NCI-H2196 treated with DMSO at 0.1 percent for 48 hours (cell line): ENCODE results near the gene QSOX1.
A peak's percentile ranks its signal among the peaks of the same experiment; 100 is the strongest.

ENCODE experiments used
- DNase-seq: peaks from one replicate; lab custom pipeline; 2025; ENCODE audit not compliant: unreplicated experiment; lab: John Stamatoyannopoulos, UW

QSOX1 gene

DNA sequence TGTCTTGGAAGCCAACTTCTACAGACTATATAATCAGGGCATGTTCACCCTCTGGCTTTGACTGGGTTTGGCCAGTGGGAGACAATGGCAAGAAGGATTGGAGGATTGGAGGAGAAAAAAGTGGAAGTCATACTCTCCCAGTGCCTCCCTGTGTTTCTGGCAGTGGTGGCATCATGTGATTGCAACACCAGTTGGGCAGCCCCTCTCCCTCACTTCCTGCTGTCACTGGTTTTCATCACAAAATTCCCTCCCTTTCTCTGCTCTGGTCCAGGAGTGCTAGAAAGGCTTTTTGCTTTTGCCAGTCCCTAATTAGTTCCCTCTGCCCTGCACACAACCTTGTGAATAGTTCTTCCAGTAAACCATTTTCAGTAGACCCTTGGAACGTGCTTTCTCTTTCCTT lies 3.7 kb upstream of the QSOX1 start:
- no peak for DNase-seq

DNA sequence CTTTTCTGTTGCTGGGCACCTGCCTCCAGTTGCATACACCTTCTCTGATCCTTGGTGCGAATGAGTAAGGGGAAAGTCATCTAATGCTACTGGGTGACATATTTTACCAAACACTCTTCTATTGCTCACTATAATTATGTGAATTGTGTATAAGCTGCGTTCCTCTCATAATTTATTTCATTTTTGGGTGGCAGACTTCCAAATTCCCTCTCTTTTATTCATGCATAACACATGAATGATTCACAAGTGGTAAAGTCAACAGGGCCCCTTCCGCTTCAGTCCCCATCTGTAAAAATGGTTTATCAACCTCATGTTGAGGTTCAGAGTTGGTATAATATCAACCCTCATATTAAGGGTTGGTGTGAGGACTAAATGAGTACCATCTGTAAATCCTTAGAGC lies 3.2 kb upstream of the QSOX1 start:
- no peak for DNase-seq

DNA sequence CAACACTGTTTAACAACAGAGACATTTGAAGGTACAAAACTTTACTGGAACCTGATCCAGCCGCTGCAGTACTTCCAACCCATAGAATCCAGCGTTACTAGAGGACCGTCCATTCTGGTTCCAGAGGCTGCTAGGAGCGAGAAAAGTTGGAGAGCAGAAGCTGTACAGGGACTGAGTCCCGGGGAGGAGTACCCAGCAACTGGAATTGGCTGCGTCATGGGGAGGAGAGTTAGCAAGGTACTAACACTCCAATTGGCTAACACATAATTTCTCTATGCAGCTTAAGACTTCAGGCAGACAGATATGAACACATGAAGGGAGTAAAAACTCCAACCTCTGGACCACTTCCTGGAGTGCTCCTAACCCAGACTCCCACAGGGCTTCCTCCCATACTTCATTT lies 2.1 kb upstream of the QSOX1 start:
- DNase-seq = no peak

DNA sequence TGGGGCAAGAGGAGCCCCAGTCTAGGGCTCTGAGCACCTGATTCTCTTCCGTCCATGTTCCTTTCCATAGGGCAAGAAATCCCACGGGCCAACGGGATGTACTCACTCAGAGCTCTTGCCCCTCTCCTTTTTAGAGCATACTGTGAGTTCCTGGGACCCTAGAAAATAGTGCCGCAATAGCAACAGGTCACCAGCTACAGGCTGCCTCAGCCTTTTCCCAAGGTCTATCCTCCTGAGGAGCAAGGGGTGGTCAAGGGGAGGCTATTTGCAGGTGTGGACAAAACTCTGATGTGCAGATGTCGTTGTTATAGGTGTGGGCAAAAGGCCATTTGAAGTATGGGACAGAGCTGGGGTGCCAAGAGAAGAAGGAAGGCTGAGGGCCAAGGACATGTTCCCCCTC lies 1.6 kb upstream of the QSOX1 start:
- no peak for DNase-seq

DNA sequence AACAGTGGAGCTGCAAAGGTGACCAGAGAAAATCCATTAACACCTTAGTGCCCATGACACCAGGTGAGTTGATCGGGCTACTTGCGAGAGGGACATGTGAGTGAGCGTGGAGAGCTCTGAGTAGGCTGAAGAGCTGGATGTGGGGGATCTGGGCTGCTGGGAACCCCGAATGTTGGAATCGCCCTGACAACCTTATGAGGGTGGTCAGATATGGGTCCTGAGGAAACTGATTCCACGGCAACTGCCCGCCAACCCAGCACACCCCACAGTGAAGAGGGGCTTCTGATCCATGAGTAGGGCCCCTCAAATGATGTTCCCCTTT lies 705 bp upstream of the QSOX1 start:
- DNase-seq = no peak

DNA sequence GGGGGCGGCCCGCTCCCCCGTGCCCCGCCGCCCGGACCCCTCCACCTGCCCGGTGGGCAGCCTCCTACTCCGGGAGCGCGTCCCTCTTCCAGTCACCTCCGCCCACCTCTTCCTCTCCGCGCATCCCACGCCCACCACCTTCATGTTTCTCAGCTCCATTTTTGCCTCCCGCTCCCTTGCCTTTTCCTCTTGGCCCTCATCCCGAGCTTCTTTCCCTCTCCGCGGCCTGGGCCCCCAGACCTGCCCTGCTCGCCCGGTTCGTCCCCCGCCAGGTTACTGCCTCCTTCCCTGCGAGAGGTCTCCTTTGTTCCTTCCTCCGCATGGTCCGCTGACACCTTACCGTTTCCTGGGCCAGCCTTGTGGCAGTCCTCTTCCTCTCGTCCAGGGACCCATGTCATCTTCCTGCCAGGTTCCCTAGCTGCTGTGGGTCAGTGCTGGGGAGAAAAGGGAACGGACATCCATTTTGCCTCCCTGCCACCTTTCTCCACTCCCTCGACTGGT lies 563 bp downstream of the QSOX1 start:
- no peak for DNase-seq

DNA sequence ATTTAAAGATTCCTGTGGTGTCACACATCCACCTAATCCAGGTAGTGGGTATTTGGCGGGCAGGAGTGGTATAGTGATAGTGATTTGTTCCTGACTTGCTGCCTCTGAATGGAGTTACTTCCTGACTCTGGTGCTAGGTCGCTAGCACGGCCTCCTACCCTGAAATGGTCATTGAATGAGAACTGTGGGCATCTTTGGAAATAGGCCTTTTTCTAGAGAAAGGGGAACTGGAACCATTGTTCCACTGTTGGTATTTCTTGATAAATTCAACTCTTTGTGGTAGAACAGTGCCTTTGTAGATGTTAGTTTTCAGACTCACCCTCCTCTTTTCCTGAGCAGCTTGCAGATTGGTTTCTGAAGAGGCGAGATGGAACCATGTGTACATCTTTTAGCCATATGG lies 1.5 kb downstream of the QSOX1 start:
- DNase-seq = no peak

DNA sequence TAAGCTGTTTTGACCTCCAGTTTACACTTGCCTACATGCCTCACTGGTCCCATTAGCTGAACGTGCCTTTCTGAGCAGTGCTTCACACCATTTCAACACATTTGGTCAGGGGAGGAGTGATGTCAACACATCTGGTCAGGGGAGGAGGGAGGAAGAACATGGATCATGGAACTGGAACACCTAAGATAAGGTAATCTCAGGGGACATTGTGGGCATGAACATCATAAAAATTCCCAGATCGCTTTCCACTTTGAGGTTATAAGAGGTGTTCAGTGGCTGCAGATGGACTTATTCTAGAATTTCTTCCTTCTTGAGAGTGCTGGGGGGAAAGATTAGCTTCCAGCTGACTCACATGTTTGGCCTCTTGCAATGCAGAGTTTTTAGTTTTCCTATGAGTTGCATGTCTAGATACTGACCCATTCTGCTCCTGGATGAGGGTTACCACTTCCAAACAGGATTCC lies 2.0 kb downstream of the QSOX1 start:
- DNase-seq = no peak

DNA sequence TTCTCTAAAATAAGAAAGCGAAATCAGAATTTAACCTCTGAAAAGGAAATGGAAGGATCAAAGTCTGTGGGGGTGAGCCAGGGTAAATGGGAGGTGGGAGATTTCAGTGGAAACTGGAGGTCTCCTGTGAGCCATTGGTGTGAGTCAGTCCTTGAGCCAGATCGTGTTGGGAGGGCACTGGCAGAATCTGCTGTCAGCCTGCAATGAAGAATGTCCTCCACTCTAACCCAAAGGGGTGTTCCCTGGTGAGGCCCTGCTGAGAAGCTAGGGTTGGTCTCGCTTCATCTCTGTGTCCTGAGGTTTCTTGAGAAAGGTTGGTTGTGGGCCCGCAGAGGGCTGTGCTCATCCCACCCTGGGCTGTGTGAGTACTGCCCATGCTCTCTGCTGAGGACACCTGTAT lies 2.4 kb downstream of the QSOX1 start:
- no peak for DNase-seq

DNA sequence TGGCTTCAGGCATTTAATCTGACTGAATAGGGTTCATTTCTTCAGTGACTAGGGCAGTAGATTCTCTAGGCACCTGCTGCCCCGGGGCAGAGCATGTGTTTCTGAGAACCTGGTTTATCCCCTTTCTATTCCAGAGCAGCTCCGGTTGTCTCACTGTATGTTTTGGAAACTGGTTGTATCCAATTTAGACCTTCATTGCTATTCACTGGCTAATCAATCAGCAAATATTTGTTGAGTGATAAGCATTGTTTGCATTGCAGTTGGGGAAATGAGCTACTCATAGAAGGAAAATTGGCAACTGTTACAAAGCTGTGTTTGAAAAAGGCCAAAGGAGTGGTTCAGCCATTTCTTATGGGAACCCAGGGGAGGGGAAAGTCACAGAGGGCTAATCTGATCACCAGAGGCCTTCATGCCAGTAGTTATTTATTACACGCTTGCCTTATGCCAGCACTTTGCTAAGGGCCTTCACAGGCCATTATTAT lies 2.9 kb downstream of the QSOX1 start:
- peak; percentile 54 for DNase-seq

DNA sequence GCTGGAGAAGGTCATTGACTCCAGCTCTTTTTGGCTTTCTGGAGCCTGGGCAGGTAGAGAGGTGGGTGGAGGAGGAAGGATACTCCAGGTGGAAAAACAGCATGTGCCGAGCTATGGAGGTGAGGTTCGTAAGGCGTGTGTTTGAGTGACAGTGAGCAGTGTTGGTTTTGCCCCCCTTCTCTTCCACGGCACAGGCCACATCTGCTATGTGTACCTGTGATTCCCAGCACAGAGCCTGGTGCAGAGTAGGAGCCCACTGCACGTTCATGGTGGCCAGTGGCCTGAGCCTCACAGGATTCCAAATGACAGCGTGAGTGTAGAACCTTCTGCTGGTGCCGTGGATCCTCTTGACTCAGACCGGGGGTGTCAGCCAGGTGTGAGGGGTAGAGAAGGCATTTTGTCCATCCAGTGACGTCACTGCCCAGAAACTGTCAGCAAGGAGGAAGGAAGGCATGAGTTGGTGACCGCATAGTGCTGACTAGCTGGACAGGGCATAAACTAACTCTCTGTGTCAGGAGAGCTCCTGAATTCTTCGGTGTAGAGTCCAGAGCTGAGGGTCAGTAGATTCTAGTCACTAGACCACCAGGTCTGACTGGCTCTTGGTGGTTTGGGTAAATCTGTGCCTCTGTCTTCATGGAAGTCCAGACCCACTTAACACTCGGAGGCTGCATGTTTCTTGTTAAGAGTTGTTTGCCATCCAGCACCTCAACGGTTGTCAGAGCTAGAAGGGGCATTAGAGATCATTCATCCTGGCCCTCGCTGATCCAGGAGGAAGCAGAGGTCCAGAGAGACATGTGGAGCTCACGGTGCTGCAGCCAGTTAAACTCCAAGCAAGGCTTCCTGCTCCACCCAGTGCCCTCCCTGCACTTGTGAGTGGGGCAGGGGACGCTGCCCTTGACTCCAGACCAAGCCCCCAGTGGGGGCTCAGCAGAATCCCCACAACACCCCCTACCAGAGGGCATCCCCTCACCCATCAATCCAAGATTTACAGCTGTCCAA lies 3.8 kb downstream of the QSOX1 start:
- DNase-seq = no peak

DNA sequence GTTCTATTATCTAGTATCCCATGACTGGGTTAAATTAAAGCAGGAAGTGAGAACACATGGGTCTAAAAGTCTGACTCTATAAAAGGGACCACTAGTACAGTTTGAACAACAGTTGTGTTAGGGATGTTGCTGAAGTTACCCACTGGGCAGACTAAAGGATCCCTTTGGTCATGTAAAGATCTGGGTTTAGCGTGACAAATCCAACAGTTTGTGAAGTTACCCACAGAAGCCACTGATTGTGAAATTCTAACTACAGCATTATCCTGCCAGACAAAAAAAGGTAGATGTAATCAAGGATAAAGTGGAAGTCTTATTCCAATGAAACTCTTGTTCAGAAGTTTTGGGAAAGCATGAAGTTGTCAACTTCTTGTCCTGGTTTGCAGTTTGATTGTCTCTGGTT lies 5.7 kb downstream of the QSOX1 start:
- no peak for DNase-seq

DNA sequence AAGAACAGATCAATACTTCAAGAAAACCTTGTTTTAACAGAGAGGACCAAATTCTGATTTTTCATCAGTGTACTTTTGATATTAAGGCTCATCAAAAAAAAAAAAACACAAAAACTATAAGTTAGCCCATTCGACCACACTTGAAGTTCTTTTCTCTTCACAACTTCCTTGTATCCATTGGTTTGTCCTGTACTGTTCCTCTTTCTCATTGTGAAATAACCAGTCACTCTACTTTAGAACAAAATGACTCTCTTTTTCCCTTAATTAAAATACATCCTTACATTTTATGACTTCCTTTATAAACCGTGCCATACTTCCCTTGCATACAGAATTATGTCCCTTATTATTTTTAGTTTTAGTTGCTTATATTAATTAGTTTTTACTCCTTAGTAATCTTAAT lies 8.4 kb downstream of the QSOX1 start:
- no peak for DNase-seq

DNA sequence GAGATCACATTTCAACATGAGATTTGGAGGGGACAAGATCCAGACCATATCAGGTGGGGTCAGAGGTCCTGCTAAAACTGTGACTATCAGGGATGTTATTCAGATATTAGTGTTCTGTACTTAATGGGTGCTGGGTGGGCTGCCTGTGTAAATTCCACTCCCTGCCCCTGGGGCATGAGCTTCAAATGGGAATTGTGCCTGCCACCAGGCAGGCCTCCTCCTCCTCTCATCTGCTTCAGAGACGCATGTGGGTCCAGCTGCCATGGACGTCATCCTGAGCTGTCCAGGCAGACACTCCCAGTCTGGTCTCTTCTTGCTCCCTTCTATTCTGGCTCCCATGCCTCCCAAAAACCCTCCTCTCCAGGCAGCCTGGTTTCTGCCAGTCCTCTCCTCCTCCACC lies 10.4 kb downstream of the QSOX1 start:
- no peak for DNase-seq

DNA sequence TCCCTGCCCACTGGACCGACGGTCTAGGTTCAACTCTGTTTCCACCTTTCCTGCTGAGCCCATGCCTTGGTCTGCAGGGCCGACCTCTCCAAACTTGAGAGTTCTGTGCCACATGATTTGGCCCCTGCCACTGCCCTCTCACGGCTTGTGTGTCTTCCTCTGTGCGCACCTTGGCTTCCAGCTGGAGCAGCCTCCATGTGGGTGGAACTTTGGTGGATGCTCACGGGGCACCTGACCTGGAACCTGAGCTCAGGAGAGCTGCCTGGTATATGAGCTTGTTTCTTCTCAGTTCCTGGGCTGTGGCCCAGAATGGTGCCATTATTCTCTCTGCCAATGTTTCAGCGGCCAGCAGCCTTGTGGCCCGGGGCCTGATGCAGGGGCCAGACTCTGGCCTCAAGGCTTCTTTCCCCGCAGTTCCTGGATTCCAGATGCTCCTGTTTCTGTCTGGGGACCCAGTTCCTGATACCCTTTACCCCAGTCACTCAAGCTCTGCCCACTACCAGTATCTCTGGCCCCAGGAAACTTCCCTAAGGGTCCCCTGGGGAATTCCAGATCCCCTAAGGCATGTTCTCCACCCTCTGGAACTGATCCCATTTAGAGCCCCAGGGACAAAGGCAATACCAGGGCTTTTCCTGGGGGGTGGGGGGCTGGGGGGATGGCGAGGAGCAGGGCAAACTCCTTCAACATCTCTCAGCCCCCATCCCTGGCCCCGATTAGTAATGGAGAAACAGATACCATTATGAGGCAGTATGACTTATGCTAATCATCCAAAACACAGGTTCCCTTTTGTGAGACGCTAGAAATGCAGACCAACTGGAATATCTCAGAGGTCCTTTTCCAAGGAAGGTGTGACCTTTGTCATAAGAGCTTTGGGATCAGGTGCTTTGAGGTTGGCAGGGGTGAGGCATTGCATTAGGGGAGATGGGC lies 11.1 kb downstream of the QSOX1 start:
- DNase-seq = peak; percentile 37

DNA sequence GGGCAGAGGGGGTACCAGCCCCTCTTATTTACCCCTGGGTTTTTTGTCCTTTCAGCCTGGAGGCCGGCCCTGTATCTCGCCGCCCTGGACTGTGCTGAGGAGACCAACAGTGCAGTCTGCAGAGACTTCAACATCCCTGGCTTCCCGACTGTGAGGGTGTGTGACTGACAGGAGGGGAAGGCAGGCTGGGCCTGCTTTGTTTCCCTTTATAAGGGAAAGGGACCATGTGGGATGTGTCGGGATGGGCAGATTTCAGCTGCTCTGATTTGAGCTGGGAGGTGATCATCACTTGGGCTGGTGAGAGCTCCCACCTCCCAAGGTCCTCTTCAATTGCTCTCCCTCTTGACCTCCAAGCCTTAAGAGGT lies 11.7 kb downstream of the QSOX1 start:
- DNase-seq = no peak

DNA sequence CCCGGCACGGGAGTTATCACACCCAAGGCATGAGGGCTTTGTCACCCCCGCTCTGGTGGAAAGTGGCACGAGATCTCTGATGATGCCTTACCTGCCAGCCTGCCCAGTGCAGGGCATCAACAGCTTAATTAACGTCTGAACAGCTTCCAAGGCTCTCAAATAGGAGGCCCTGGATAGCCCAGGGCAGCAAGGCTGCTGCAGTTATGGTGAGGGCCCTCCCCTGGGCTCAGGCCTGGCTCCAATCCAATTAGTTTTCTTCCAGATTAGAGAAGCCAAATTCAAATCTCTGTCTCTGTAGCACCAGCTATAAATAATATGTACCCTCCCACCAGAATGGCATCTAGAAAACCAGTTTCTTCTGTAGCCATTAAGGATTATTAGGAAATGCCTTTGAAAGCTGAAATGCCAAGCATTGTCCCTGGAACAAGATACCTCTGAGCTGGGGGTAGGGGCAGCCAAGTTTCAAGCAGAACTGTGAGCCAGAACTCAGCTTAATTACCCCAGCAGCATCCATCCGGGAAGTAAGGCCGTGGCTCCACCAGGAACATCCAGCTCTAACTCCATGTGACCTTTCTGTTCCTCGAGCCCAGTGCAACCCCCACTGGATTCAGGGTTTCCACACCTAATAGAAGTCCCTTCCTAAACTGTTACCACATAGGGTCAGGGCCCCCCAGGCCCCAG lies 12.5 kb downstream of the QSOX1 start:
- peak; percentile 23 for DNase-seq

DNA sequence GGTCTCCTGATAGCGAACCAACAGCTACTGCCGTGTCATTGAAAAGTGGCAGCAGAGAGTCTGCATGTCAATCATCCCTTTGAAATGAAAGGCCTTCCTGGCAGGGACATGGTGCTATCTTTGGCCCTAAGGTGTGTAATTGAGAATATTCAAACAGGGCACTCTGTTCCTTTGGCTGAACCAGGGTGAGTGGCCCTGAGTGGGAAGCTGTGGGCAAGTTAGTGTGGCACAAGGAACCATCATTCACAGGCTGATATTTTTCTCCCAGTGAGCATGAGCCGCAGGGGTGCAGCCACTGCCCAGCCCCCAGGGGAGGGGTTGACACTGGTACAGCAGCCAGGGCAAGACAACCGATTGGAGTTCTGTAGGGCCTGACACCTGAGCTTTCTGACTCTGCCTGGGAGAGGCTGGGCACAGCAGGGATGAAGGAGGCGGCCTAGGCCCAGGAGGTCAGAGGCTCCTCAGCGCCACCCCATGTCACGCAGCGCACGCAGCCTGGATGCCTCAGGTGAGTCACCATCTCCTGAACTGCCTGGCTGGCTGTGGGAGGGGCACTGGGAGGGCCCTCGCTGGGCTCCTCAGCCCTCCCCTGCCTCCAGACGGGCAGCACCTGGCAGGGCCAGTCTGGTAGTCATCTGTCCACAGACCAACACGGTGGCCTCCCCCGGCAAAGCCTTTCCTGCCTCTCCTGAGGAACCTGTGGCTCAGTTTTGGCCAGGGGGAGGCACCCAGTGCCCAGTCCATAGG lies 13.2 kb downstream of the QSOX1 start:
- peak; percentile 93 for DNase-seq

DNA sequence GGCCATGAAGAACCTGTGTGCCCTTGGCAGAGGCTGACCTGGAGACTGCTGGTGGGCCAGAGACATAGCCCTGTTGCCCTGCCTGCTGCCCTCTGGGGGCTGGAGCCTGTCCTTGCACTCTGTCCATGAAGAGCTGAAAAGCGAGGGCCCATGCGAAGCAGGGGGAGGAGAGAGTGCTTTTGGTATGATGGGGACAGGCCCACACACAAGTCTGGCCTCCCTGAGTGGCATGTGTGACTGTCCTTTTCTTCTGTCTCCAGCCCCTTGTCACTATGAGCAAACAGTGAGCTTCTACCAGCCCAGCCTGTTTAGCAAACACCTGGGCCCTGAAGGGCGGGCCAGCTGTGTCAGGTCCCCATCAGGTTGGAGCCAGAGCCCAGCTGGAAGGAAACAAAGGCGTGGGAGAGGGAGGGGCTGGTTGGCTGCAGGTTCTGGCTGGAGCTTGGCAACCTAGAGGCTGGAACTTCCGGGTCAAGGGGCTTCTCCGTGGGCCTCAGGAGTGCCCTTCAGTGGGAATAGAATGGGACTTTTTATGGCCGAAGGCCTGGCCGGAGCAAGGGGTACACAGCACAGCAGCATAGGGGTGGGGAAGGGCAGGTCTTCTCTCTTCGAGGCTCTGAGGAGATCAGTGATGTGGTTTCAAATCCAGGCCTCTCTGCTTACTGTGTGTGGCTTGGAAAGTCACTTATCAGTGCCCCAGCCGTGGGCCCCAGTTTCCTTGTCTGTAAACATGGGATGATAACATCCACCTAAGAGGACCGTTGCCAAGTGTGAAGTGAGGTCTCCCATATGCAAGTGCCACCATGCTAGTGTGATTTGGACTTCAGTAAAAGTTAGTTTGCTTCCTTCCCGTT lies 14.3 kb downstream of the QSOX1 start:
- peak; percentile 47 for DNase-seq
